ENCODE measurements around the gene MEAK7. TPM values are rescaled to one million over a fixed set of nuclear protein-coding genes. Genes with fewer than 3 reads are reported as not detected.

The MEAK7 gene
- total and polyA plus RNA-seq, 2 of the 8 experiments (the other 6 are each of a cell fraction or from before 2014, with no cell fraction given): 9.6 to 19.6 TPM

- CTCF ChIA-PET (ENCODE audit: partially characterized antibody): interaction anchor here (0.7 to 2.2 kb wide), 6 partner anchors 12 to 195 kb away, joined by 3 to 6 read pairs (median 4); no protein-coding TSS in a partner anchor
- Histone ChIP-seq H3K14ac (ENCODE audit: insufficient read length) (no peak overlapping the region), H2BK20ac (ENCODE audit: low read length) (no peak overlapping the region), H4K91ac (replicated peaks; ENCODE audit: insufficient read length, low read length) (no peak overlapping the region), H4K5ac (ENCODE audit: insufficient read length, low read depth, low read length) (no peak overlapping the region), H3K4me2 (ENCODE audit: insufficient read depth in 1 of 2, low read depth in 2 of 2, low read length in 2 of 2) (no peak overlapping the region), H3K36me3 (ENCODE audit: control insufficient read depth in 2 of 4, insufficient read depth in 4 of 4, low read length in 3 of 4) (no peaks in the 10 kb centered on the region), H2AK5ac (ENCODE audit: low read depth, low read length) (no peak overlapping the region), H3K9me3 (ENCODE audit: insufficient read depth in 2 of 2, low read depth in 1 of 2, low read length in 1 of 2) (no peaks in the 10 kb centered on the region), H3K27ac (ENCODE audit: low read depth, low read length) (no peak overlapping the region), H3K4ac (replicated peaks; ENCODE audit: insufficient read length, low read depth, low read length) (no peak overlapping the region), H4K8ac (ENCODE audit: extremely low read depth, insufficient read depth, low read length) (no peak overlapping the region), H3K23me2 (ENCODE audit: low read depth, low read length) (no peaks in the 10 kb centered on the region), H4K20me1 (replicated peaks in 1 of 2; ENCODE audit: control insufficient read depth in 1 of 2, insufficient read depth in 2 of 2, low read length in 2 of 2) (no peaks in the 10 kb centered on the region), H3K18ac (ENCODE audit: extremely low read depth, low read length) (no peak overlapping the region), H3K23ac (ENCODE audit: insufficient read length) (no peak overlapping the region), H3K56ac (replicated peaks; ENCODE audit: insufficient read length, low read depth, low read length) (no peak overlapping the region), H3K4me3 (ENCODE audit: extremely low read depth in 1 of 4, insufficient read depth in 2 of 4, low read depth in 3 of 4, low read length in 4 of 4) (no peak overlapping the region), H3K4me1 (replicated peaks in 1 of 4; ENCODE audit: control insufficient read depth in 3 of 4, insufficient read depth in 4 of 4, low read length in 3 of 4) (peaks cover 0 to 21% (median 12%) of the 10 kb centered on the region in 4 experiments; a peak in 6 of 7 replicates), H2BK120ac (replicated peaks; ENCODE audit: low read depth, low read length) (no peak overlapping the region), H2BK15ac (ENCODE audit: low read length) (no peak overlapping the region), H2AFZ (ENCODE audit: low read length) (no peak overlapping the region; the same call in 1 of the 2 replicates), H2BK12ac (ENCODE audit: low read depth, low read length) (0 out of 2 replicates have a peak overlapping the region, but pooled peaks have one; percentile 9), H2BK5ac (ENCODE audit: low read depth, low read length) (no peak overlapping the region), H3K79me1 (ENCODE audit: low read depth, low read length) (no peaks in the 10 kb centered on the region; the same call in 1 of the 2 replicates), H3K79me2 (ENCODE audit: control insufficient read depth in 1 of 2, insufficient read depth in 2 of 2, low read length in 2 of 2) (no peaks in the 10 kb centered on the region), H3K27me3 (replicated peaks in 1 of 4; ENCODE audit: control insufficient read depth in 3 of 4, extremely low read depth in 1 of 4, insufficient read depth in 3 of 4, low read length in 3 of 4) (peaks cover 0 to 3% (median 0%) of the 10 kb centered on the region in 4 experiments; a peak in 1 of 7 replicates), H3K9ac (replicated peaks in 1 of 4; ENCODE audit: extremely low read depth in 1 of 4, low read depth in 3 of 4, low read length in 3 of 4) (peak overlapping the region in 1 of 4 experiments; percentile 26; a peak in 1 of 7 replicates)
- FAIRE-seq (no peak), DNase-seq (ENCODE audit: low read depth in 1 of 2, low spot score in 2 of 2) (no peak)
- WGBS, 2 experiments (ENCODE audit: extremely low coverage in 1 of 2, insufficient coverage in 1 of 2, insufficient read length in 1 of 2, insufficient replicate concordance in 2 of 2, low coverage in 1 of 2, low lambda C conversion rate in 2 of 2, missing lambda C conversion rate in 1 of 2): 88% methylated on average over 25 of the region's 25 CpGs; no CpG with 5 or more reads in 1 of the 2 experiments
- POLR2A ChIA-PET (ENCODE audit: partially characterized antibody): no interaction called here
- no peak for TF ChIP-seq POLR2AphosphoS5 (IDR thresholded peaks at IDR 0.05; ENCODE audit: low read depth, low read length)
- no peak for TF ChIP-seq SIRT6 (IDR thresholded peaks at IDR 0.05; ENCODE audit: low read length)
- no peak for TF ChIP-seq CTCF (IDR thresholded peaks at IDR 0.05; ENCODE audit: control extremely low read depth in 1 of 3, insufficient read depth in 1 of 3, low read depth in 1 of 3, low read length in 3 of 3)
- TF ChIP-seq TAF1 (IDR thresholded peaks at IDR 0.05; ENCODE audit: low read depth, low read length): no peak
- no peak for TF ChIP-seq SP4 (IDR thresholded peaks at IDR 0.05; ENCODE audit: low read length)
- no peak for TF ChIP-seq HDAC2 (IDR thresholded peaks at IDR 0.05; ENCODE audit: borderline replicate concordance in 1 of 2, low read depth in 2 of 2, low read length in 2 of 2)
- no peak for TF ChIP-seq SP1 (IDR thresholded peaks at IDR 0.05; ENCODE audit: low read depth, low read length)
- no peak for TF ChIP-seq CEBPB (IDR thresholded peaks at IDR 0.05; ENCODE audit: low read depth, low read length)
- no peak for TF ChIP-seq NANOG (IDR thresholded peaks at IDR 0.05; ENCODE audit: insufficient read depth, low read depth, low read length, poor library complexity, severe bottlenecking)
- no peak for TF ChIP-seq JUN (IDR thresholded peaks at IDR 0.05; ENCODE audit: low read depth, low read length)
These were observed 39.7 kb upstream of the MEAK7 start for GRCh38 chr16:84544031-84544773.
